ENCODE data around the gene FHOD3.

GRCh38 chr18:36273347-36273746 is 24.2 kb upstream of the FHOD3 start:
- no peak for TF ChIP-seq CTCF (conservative IDR thresholded peaks at IDR 0.05; ENCODE audit: low read depth, low read length)
- TF ChIP-seq EZH2 (IDR thresholded peaks at IDR 0.05; ENCODE audit: low read length, unreplicated experiment) = no peak
